ENCODE results near the gene KTN1. TPM values are rescaled to one million over a fixed set of nuclear protein-coding genes. Genes with fewer than 3 reads are reported as not detected.

KTN1 gene
- total RNA-seq, 1 donor = 210 TPM

- TF ChIP-seq CTCF (IDR thresholded peaks at IDR 0.05; ENCODE audit: insufficient read depth, low read length) = no peak
- H3K4me3 ChIP-seq (ENCODE audit: low read depth, low read length) = no peak overlapping the region
- DNase-seq (ENCODE audit: low read depth) = no peak
Measured at GRCh38 chr14:55620277-55620676, 40.3 kb downstream of the KTN1 start.

- no peak for TF ChIP-seq CTCF (IDR thresholded peaks at IDR 0.05; ENCODE audit: insufficient read depth, low read length)
- H3K4me3 ChIP-seq (ENCODE audit: low read depth, low read length) = no peak overlapping the region
- DNase-seq (ENCODE audit: low read depth) = no peak
Measured at GRCh38 chr14:55620981-55621380, 41.0 kb downstream of the KTN1 start.

GRCh38 chr14:55621391-55621790 is 41.4 kb downstream of the KTN1 start:
- DNase-seq (ENCODE audit: low read depth) = no peak
- TF ChIP-seq CTCF (IDR thresholded peaks at IDR 0.05; ENCODE audit: insufficient read depth, low read length) = no peak
- no peak overlapping the region for H3K4me3 ChIP-seq (ENCODE audit: low read depth, low read length)

GRCh38 chr14:55624913-55625312 is 44.9 kb downstream of the KTN1 start:
- peak; percentile 15 for DNase-seq (ENCODE audit: low read depth)
- H3K4me3 ChIP-seq (ENCODE audit: low read depth, low read length) = no peak overlapping the region
- no peak for TF ChIP-seq CTCF (IDR thresholded peaks at IDR 0.05; ENCODE audit: insufficient read depth, low read length)

GRCh38 chr14:55625481-55625880 is 45.5 kb downstream of the KTN1 start:
- DNase-seq (ENCODE audit: low read depth) = peak; percentile 55
- TF ChIP-seq CTCF (IDR thresholded peaks at IDR 0.05; ENCODE audit: insufficient read depth, low read length) = no peak
- H3K4me3 ChIP-seq (ENCODE audit: low read depth, low read length) = no peak overlapping the region

GRCh38 chr14:55626131-55626530 is 46.1 kb downstream of the KTN1 start:
- H3K4me3 ChIP-seq (ENCODE audit: low read depth, low read length) = no peak overlapping the region
- no peak for TF ChIP-seq CTCF (IDR thresholded peaks at IDR 0.05; ENCODE audit: insufficient read depth, low read length)
- no peak for DNase-seq (ENCODE audit: low read depth)

GRCh38 chr14:55628426-55628825 is 48.4 kb downstream of the KTN1 start:
- no peak overlapping the region for H3K4me3 ChIP-seq (ENCODE audit: low read depth, low read length)
- TF ChIP-seq CTCF (IDR thresholded peaks at IDR 0.05; ENCODE audit: insufficient read depth, low read length) = no peak
- DNase-seq (ENCODE audit: low read depth) = no peak

All from fibroblast of the aortic adventitia (primary cell).